CD4-positive, alpha-beta T cell treated with Interleukin-2 at 100 ng/mL for 4 hours (primary cell): Measurements from ENCODE around the gene ZIC1.

Source experiments
- DNase-seq: peaks from one replicate; pipeline ENCODE4 v3.0.0-alpha.2; 2020; ENCODE audit warnings: low spot score

Gene ZIC1

DNA sequence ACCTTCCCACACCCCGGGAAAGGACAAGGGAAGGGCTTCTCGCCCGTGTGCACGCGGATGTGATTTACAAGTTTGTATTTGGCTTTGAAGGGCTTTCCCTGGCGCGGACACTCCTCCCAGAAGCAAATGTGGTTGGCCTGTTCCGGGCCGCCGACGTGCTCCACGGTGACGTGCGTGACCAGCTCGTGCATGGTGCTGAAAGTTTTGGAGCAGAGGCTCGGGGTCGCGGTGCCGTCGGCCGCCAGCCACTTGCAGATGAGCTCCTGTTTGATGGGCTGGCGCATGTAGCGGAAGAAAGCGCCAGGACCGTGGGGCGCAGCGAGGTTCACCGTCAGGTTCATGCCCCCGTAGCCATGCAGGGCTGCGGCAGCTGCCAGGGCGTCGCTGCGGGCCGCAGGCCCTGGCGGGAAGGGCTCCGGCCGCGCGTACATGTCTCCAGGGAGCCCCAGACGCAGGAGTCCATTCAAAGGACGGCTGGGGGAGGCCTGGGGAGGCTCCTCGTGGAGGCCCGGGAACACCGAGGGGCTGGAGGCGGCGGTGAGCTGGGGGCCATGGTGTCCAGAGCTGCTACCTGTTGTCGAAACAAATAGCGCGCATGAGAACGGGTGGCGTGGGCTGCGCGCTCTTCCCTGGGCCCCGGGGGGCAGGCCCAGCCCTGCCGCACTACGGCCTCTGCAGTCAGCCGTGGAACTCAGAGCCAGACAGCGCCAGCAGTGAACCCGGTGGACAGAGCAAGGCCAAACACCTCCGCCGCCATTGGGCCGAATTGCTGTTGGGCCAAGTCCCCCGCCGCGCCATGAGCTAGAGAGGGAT, 13.1 kb upstream of the ZIC1 start:
- no peak for DNase-seq

DNA sequence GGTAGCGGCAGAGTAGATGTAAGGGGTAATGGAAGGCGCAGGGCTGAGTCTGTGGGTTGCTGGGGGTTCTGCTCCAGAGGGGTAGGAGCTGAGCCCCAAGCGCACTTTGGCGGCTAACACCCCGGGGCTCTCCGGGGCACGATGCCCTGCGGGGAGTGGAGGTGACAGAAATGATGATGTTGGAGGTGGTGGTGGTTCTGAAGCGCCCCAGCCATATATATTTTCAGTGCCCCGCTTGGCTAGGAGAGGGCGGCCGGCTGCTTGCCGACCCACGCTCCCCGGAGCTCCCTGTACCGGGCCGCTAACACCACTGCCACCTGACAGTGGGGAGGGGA, 12.5 kb upstream of the ZIC1 start:
- DNase-seq: no peak

DNA sequence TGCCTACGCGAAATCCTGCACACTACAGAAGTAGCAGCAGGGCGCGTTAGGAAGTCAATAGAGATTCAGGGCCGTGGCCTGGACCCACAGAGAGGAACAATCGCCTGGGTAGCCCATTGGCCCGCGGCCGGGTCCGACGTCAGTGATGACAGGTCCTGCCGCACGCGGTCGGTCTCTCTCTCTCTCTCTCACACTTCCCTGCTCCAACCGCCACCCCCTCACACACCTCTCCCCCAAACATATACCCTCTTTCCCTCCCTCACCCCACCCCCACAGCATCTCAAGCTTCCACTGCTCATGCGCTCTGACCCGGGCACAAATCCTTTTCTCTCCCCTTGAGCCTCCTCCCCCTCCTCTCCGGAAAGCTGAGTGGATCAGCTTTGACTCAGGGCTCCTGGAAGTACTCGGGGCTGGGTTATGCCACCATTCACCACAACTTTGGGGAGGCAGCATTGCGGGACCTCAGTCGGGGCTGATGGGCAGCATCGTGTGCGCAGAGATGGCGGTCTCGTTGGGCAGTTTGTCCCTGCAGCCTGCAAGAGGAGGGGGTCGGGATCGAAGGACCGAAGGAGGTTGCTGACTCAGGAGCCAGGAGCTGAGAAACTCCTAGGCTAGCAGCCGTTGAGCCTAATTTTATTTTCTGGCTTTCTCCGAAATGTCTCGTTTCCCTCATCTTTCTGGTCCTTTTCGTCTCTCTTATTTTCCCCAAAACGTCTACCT, 11.8 kb upstream of the ZIC1 start:
- no peak for DNase-seq

DNA sequence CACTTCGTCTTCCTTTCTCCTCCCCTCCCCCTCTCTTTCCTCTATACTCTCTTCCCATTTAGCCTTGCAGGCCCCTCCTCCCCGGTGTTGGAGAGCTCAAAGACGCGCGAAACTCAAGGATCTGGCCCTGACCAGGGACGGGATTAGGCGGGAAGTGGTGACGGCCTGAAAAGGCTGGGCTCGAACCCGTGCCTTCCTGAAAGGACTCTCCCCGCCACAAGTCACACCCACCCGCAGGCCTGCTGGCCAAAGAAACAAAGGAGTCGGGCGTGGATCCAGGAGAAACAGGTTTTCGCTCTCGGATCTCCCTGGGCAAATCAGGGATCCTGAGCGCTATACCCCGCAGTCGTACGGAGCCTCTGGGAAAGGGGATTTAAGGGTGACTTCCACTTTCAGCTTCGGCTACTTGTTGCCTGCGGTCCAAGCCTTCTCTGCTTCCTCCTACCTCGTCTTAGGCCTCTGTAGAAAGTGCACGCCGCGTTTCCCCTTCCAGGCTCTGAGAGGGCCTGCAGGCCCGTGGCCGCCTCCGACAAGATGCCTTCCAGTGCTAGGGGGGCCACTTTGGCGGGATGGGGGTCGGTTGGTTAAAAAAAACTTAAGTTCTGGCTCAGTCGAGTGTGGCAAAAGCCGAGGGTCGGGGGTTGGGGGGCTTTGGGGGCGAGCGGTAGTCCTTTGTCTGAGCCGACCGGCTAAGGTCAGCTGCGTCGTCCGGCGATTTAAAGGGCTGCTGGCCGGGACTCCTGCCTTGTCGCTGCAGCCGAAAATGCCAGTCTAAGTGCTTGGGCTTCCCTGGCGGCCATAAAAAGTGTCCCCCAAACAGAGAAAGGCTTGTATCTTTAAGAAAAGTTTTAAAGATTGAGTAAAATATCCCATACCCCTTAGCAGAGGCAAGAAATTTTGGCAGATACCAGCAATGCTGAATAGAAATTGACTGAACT, 11.0 kb upstream of the ZIC1 start:
- no peak for DNase-seq

DNA sequence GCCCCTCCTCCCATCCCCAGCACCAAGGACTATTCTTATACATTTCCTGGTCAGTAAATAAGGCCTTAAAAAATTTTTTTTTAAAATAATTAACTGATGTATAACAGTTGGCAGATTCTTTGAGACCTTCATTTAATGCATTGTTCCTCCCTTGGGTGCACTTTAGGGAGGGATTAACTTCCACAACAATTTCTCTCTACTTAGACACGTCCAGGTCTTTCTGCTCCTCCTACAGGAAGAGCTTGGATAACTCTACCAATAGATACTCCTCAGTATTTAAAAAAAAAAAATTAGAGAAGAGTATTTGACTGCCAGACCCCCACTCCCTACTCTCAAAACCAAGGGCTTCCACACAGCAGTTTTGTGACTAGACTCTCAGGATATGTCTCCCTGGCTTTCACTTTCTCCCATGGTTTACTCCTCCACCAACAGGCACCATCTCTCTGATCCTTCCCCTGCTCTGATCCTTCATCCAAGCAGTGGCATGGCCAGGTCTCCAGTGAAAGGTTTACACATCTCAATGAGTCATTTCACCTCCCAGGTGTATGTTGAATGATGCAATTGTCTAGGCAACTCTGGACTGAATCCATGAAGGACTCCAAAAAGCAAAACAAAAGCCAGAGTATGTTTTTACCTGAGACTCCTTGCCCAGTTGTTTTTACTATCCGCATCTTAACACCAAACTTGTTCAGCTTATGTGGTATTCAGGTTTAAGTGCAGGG, 10.2 kb upstream of the ZIC1 start:
- no peak for DNase-seq

DNA sequence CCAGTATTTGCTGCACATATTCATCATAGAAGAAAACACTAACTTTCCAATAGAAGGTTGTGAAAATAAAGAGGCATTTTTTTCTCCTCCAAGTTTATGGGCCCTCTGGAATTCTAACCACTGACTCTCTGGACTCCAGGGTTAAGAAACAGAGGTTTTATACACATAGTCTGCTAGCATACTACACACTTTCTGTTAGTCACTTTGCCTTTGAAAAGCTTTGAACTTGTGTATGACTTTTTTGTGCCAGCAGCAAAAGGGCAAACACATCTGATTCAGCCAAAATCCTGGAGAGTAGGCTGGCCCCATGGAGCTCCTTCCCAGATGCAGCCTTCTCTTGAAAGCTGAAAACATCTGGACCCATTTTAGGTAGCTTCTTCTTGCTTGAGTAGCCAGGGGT, 9.1 kb upstream of the ZIC1 start:
- DNase-seq: no peak

DNA sequence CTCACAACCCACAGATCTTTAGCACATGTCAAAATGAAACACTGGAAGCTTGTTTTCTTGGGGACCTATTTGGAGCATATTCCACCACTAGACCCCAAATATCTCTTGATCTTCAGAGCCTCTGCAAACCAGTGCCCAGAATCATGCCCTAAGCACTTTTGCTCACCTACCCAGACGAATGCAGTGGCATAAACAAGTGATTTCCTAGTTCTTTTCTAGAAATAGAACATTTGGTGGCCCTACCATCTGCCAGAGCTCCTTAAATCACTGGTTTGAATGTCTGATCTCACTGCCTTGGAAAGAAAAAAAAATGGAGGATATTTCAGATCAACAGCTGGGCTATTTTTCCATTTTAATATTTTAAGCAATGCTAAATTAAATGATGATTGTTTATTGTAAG, 8.2 kb upstream of the ZIC1 start:
- DNase-seq: no peak

DNA sequence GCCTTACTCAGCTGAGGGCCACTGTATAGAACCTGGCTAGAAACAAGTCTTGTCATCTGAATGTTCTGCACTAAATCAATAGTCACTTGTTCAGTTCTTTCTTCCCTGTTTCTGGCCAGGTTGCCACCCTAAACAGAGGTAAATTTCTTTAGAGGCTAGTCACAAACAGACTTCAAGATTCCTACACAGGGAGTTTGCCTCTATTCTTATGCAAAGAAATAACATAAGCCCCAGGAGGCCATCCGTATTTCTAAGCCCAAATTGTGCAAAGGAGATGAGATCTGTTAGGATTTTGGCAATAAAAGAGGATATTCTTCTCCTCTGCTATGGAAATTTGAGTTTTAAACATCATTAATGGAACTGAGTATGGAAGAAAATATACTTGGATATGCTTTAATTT, 7.7 kb upstream of the ZIC1 start:
- DNase-seq: no peak

DNA sequence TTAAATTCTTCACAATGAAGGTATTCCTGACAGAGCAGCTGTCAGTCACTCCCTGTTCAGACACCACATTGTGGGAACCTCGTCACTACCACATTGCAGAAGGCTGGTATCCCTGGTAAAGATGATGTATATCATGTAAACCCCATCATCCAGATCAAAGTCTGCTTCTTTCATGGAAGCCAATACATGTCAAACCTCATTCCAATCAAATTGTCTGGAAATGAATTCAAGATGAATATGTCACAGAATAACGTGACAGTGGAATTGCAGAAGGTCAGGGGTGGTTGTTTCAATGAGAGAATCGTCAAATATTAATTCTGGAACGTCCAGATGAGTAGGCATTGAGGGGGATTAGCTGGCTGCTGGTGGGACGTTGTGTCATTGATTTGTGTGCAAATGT, 7.0 kb upstream of the ZIC1 start:
- DNase-seq: no peak

DNA sequence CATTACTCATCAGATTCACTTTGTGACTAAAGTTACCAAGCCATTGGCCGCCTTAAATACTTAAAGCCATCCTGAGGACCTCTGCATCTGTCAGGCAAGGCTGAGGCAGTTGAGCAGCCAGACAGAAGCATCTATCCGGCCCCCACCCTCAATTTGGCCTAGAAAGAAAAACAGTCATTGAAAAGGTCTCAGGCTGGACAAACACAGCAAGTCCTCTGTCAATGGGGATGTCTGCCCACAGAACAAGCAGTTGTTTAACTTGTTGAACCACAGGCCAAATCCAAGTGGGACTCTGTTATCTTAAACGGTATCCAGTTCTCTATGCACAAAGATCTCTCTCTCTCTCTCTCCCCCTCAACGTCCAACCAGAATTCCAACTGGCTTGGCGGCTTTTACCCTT, 5.7 kb upstream of the ZIC1 start:
- DNase-seq: no peak

DNA sequence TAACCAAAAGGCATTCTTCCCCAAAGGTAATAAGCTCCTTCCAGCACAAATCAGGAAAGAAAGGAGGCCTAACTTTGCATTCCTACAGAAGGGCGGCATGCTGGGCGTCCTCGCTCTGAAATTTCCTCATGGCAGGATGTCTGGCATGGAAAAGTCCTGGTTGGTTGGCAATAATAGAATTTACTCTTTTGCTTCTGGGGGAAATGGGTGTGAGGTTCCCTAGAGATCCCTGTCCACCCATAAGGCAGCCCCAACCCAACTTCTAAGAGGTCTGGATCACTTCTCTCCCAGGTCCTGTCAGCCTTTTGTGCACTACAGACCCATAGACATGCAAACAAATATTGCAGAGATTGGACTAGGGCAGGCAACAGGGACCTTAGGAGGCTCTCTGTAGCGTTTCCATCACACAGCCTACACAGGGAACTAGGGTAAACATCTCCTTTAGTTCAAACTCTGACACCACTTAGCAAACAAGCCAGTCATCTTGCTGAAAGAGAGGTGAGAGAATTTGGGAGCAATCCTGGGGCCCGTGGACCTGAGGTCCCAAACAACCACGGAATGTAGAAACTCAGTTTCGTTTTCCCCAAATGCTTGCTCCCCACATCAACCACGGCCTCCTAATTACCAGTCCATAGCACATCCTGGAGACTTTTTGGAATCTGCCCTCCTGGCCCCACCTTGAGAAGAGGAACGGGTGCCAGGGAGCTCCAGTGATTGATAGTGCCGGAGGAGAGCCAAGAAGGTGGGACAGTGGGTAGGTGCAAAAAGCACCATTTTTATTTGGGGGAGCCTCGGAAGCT, 5.0 kb upstream of the ZIC1 start:
- DNase-seq: no peak

DNA sequence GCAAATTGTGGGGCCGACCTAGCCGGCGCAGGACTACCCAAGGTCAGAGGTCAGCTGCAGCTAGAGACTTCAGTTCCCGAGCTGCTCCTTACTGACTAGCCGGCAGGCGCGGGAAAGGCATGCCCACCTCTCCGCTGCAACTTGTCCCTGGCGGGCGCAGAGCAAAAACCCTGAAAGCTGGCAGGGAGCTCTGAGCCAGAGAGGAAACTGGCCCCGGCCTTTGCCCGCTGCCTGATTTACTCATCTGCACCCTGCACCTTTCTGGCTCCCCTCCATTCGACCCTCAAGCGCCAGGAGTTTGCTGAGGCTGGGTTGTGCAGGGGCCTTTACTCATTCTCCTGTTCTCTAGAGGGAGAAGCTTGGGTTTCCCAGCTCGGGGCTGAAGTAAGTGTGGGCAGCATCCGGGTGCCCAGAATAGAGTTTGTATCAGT, 4.3 kb upstream of the ZIC1 start:
- no peak for DNase-seq

DNA sequence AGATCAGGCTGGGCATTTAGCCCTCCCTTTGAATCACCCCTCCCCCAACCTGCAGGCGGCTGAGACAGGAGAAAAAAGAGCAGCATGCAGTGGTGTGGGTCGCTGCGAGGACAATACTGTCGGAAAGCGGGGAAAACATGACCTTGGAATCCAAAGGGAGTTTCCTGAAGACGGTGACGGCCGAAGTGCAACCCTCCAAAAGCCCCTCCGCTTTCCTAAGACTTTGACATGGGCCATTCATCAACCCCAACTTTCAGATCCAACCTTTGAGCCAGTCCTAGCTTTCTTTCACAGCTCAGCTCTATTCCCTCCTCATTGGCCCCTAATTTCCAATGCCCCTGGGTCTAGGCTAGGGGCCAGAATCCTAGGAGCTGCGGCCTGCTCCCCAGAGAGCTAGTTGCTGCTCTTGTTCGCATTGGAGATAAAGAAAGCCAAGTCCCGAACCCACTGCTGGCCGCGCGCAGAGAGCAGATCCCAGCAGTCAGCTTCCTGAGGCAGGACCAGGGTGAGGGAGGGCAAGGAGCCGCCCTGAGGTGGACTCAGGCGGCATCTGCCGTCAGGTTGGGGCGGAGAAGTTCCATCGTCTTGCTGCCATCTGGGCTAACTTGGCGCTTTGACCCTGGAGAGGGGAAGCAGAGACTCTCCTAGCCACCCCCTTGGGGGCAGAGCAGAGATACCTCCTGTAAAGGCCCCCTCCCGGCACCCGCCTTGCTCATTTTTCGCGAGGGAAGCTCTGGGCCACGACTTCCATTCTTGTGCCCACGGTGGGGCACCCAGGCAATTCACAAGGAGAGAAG, 3.7 kb upstream of the ZIC1 start:
- no peak for DNase-seq

DNA sequence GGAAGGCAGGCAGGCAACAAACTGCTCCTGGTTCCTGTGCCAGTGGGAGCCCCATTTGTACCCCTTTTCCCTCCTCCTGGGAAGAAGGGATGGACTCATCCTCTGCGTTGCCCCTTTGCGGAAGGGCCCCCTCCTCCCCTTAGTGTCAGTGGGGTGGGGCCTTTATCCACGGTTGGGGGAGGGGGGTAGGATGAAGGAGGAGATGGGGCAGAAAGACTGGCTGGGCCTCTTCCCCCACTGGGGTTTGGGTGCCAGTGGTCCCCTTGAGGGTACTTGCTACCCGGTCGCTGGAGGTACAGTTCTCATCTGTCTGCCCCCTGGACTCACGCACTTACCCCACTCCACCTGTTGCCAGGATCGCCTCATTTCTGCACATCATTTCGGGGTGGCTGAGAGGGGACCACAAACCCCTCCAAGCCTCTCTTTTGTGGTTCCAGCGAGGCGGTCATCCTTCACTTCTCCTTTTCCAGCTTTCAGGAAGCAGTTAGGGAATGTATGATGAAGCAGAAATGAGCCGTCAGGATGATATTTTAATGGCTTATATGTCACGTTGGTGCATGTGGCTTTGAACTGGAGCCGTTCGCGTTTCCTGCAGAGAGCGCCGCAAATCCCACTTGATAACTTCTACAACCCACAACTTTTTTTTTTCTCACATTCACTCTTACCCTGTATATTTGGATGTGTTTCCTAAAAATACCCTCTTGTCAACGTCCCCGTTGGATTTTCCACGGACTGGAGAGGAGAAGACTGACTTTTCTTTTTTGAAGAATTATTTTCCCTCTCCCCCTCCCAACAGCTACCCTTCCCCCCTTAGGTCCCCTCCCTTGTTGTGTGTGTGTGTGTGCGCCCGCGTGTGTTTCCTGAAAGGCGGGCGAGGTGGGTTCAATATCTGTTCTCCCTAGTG, 2.9 kb upstream of the ZIC1 start, which contains the start of gene ZIC4:
TSS of gene ZIC4 (minus strand) at position 516 of the 904 bp plus-strand sequence. CDS start 3,746 bp downstream, outside the sequence.
- DNase-seq: no peak

DNA sequence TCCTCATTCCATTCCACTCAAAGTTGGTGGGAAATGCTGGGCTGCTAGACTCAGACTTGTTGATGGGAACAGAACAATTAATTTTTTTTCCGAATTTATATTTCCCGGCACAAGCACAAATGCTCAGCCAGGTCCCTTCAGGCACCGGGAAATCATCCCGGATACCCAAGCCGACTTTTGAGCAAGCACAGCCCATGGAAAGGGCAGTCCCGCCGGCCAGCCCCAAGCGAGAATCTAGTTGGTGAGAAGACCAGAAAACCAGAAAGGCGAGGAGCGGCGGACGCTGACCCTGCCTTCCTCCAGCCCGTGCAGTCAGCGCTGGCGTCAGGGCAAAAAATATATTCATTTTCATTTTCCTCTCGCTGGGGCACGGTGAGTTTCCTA, 2.1 kb upstream of the ZIC1 start:
- no peak for DNase-seq

DNA sequence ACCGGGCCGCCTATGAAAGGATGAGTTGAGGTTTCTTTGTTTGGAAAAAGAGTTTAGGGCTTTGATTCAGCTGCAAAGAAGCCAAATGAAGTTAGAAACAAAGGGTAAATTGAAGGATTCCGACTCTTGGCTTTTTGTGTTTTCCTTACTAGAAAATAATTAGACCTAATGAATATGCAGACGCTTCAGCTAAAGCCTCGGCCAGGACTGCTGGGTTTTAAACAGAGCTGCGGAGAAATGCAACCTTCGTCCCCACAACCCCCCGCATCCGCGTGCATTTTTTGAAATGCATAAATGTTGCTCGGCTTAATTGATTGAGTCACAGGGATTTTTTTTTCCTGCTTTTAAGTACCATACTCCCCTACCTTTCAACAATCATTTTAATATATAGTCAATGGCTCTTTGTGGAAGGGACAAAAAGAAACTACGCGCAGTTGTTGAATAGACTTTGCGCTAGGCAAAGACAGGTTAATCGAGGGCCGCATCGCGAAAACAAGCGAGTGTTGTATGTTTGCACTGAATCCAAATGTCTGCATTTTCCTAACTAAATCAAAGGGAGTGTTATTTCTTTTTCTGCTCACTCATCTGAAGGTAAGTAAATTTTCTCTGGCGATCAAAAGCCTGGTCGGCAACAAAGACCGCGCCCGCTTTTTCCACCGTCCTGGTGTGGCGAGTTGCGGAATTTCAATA, 1.5 kb upstream of the ZIC1 start:
- DNase-seq: no peak

DNA sequence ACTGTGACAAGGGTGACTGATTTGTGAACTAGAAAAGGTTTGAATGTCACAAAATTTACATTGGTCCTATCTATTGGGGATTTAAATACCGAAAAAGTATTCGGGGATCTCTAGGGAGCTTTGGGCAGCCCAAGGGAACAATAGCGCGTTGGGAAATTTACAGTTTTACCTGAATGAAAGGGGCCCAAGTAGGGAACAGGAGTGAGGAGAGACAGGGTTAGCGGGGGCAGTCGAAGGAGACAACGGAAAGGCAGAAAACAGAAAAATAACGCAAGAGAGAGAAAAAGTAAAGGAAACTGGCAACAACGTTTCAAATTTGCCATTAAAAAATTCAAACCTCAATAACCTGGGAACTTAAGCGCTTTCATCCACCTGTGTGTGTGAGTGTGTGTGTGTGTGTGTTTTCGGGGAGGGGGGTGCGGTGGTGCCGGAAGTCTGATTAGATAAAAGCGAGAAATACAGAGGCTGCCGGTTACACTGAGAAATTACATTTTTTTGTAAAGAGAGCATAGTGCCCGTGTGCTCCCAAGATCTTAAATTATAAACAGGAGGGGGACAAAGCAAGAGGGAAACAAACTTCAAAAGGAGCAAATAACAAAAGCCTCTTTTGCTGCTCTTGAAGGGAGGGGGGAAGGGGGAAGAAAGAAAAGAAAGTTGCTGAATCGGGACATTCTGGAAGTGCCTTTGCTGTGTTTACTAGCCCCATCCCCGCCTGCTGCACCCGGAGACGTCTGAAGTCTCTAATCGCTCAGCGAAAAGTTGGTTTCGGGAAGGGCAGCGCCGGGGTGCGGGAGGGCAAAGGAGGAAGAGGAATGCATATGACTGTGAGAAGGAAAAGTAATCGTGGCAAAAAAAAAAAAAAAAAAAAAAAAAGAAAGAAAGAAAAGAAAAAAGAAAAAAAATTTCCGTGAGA, 721 bp upstream of the ZIC1 start:
- no peak for DNase-seq
